Esophagus (tissue), 2 donors: ENCODE data around the gene ATP5PO. TPM values are rescaled to one million over a fixed set of nuclear protein-coding genes. Genes with fewer than 3 reads are reported as not detected.

ENCODE experiments used
- H3K27ac ChIP-seq, 2 donors: one replicate each; pipeline ENCODE4 v1.5.1; 2013; ENCODE audit warnings: low read depth in 2 of 2, mild to moderate bottlenecking in 2 of 2, inconsistent platforms in 1 of 2, low read length in 1 of 2, moderate library complexity in 1 of 2
- H3K27me3 ChIP-seq, 2 donors: one replicate each; pipeline ENCODE4 v1.6.1; 2013; ENCODE audit warnings: low read length in 2 of 2, control low read depth in 1 of 2, mild to moderate bottlenecking in 1 of 2; ENCODE audit not compliant: insufficient read depth in 2 of 2, control insufficient read depth in 1 of 2
- H3K36me3 ChIP-seq, 2 donors: one replicate each; pipeline ENCODE4 v1.6.1; 2013; ENCODE audit warnings: low read length in 1 of 2; ENCODE audit not compliant: control insufficient read depth in 2 of 2, insufficient read depth in 2 of 2
- H3K4me1 ChIP-seq, 2 donors: one replicate each; pipeline ENCODE4 v1.6.1; 2013; ENCODE audit warnings: low read length in 1 of 2; ENCODE audit not compliant: control insufficient read depth in 2 of 2, insufficient read depth in 2 of 2
- H3K4me3 ChIP-seq, 2 donors: one replicate each; pipeline ENCODE4 v1.5.1; 2013; ENCODE audit warnings: low read length in 2 of 2, mild to moderate bottlenecking in 2 of 2, low read depth in 1 of 2, moderate library complexity in 1 of 2
- H3K9me3 ChIP-seq, 2 donors: one replicate each; pipeline ENCODE4 v1.6.1; 2013; ENCODE audit warnings: mild to moderate bottlenecking in 2 of 2, low read depth in 1 of 2, low read length in 1 of 2, moderate library complexity in 1 of 2; ENCODE audit not compliant: control insufficient read depth in 2 of 2, insufficient read depth in 1 of 2
- WGBS, 2 donors: extraction: QIAGEN DNeasy Blood & Tissue Kit; methylation state at CpG; one replicate each; pipeline ENCODE4 v1.1.7; 2013; 5-methylcytosine and 5-hydroxymethylcytosine counted together
- polyA plus RNA-seq, 2 donors: library from polyadenylated mRNA; stranded (reverse); fragments of 200-250 nt; gene quantifications; one replicate each; pipeline ENCODE4 v1.2.3, GENCODE V29; 2013
- donor health status: healthy with polysubstance abuse.
- donor health status: Bipolar disorder and iron deficiency.

ATP5PO gene, protein sequence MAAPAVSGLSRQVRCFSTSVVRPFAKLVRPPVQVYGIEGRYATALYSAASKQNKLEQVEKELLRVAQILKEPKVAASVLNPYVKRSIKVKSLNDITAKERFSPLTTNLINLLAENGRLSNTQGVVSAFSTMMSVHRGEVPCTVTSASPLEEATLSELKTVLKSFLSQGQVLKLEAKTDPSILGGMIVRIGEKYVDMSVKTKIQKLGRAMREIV
- polyA plus RNA-seq = 100 to 1,000 TPM; 246 to 329 TPM

DNA sequence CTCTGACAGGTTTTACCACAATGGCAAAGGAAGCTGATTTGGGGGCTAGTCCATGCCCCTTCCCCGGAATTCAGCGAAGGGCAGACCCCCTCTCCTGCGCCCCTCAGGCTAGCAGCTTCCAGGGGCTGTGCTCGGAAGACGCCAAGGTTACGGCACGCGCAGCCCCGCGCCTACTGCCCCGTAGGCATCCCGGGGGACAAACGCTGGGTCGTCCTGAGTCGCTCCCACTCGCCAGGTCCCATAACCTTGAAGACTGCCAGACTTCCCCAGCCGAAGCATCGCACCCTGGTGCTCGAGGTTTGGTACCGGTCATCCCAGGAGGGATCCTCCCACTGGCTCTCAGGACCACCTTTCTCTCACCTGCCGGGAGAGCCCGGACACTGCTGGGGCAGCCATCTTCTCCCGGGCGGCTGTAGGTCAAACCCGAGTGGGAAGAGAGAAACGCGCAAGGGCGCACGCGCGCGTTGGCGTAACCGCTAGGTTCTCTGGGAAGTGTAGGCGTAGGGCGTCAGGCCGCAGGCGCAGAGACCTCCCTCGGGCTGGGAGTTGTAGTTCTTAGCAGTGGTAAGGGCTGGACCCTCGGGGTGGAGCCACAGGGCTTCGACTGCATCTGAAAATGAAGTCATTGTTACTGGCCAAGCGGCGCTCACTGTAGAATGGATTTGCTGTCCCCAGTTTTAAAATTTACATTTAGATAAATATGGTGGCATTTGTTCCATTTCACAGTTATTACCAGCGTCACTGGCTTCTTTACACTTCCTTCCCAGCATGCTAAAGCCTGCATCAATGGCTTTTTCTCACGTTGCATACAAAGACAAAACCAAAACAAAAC is at the start of gene ATP5PO:
ATP5PO (minus strand) TSS at position 437 of the 832 bp plus-strand sequence; CDS start at position 396, 41 bp downstream.
- Histone ChIP-seq H3K9me3 (no peaks in the 10 kb centered on the region), H3K4me1 (no peaks in the 10 kb centered on the region), H3K27ac (peak within 1 kb of the TSS; percentile 68 to 87), H3K27me3 (no peaks in the 10 kb centered on the region), H3K4me3 (peak within 1 kb of the TSS; percentile 93 to 98), H3K36me3 (peaks cover under 1 to 2% of the 10 kb centered on the region in 2 donors)
- 1% methylated on average over 45 of the region's 45 CpGs for WGBS, 2 donors

DNA sequence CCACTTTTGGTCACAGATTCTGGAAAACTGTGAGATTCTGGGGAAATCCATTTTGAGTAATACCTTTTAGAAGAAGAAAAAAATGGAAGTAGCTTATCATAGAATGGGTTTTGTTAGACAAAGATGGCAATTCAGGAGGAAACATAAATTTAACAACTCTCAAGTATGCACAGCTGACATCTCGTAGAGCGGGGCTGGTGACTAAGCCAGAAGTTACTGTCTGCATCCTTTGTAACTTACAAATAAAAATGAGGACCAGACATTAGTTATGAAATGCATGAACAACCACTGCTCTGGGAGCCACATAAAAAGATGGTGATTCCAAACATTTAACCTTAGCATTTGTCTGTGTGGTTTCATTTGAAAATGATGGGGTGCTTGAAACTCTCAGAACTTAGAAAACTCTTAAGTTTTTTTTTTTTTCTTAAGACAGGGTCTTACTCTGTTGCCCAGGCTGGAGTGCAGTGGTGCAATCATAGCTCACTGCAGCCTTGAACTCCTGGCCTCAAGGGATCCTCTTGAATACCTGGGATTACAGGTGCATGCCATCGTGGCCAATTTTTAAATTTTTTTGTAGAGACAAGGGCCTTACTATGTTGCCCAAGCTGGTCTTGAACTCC is 49.2 kb upstream of the ATP5PO start:
- Histone ChIP-seq H3K9me3 (no peaks in the 10 kb centered on the region), H3K27me3 (no peaks in the 10 kb centered on the region), H3K27ac (no peak overlapping the region), H3K4me3 (no peak overlapping the region), H3K36me3 (no peaks in the 10 kb centered on the region), H3K4me1 (no peaks in the 10 kb centered on the region)
- 92 to 93% methylated on average over 3 of the region's 3 CpGs for whole genome bisulfite sequencing, 2 donors

DNA sequence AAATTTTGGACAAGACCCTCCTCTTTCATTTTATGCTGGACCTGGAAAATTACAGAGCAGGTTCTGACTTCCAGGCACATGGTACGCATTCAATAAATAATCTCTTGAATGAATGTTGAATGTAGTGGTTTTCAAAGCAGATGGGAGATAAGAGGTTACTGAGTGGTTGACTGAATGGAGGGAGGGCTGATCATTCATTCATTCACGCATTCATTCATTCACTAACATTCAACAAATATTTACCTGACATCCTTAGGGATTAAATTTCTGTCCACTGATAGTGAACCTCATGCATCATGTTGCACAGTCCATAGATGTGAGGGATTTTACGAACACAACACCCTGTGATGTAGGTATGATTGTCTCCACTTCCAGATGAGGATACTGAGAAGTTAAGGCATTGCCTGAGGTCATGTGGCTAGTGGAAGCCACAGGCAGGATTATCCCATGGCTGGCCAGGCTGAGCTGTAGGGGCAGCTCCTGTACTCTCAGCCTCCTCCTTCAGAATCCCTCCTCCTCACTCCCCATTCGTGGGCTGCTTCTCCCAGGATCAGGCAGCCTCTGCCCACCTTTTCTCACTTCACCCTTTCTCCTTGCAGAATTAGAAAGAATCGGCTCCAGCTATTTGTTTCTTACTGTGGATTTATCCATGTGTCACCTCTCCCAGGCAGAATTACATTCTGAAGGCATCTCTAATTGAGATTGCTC is 48.4 kb upstream of the ATP5PO start:
- no peaks in the 10 kb centered on the region for H3K36me3 ChIP-seq
- no peak overlapping the region for H3K27ac ChIP-seq
- no peaks in the 10 kb centered on the region for H3K4me1 ChIP-seq
- WGBS, 2 donors = 84 to 85% methylated on average over 5 of the region's 5 CpGs
- no peak overlapping the region for H3K4me3 ChIP-seq
- no peaks in the 10 kb centered on the region for H3K9me3 ChIP-seq
- H3K27me3 ChIP-seq = no peaks in the 10 kb centered on the region

DNA sequence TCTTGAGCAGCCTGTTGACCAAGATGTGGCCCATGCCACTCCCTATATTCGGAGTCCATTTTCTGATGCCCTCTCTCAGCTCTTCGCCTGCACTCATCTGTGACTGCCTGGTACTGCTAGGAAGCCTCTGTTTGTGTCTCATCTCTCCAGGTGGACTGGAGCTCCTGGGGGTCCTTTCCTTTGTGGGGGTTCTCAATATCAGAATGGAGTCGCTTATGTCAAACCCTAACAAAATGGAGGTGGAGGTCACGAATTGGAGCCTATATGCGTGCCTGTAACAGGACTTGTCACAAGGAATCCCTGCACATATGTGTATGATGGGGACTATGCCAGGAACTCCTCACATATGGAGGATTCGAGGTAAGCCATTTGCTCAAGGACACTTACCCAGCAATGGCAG is 46.7 kb upstream of the ATP5PO start:
- no peaks in the 10 kb centered on the region for H3K36me3 ChIP-seq
- H3K4me3 ChIP-seq = no peak overlapping the region
- no peaks in the 10 kb centered on the region for H3K4me1 ChIP-seq
- H3K27ac ChIP-seq = no peak overlapping the region
- no peaks in the 10 kb centered on the region for H3K9me3 ChIP-seq
- WGBS, 2 donors = 98% methylated on average over 6 of the region's 6 CpGs
- H3K27me3 ChIP-seq = no peaks in the 10 kb centered on the region

DNA sequence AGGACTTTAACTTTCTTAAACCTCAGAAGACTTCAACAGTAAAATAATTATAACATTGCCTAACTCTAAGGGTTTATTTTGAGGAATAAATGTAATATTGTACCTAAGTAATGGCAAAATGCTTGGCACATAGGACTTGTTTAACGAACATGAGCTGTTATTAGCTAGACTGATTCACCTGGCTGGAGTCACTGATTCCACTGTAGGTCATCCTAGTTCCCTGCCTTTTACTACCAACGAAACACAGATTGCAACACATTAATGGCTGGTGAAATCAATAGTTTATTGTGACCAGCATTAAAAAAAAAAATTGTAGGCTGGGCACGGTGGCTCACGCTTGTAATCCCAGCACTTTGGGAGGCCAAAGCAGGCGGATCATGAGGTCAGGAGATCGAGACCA is 45.5 kb upstream of the ATP5PO start:
- Histone ChIP-seq H3K27ac (no peak overlapping the region), H3K4me1 (no peaks in the 10 kb centered on the region), H3K27me3 (no peaks in the 10 kb centered on the region), H3K4me3 (no peak overlapping the region), H3K36me3 (no peaks in the 10 kb centered on the region), H3K9me3 (no peaks in the 10 kb centered on the region)
- 73 to 94% methylated on average over 6 of the region's 6 CpGs for WGBS, 2 donors

DNA sequence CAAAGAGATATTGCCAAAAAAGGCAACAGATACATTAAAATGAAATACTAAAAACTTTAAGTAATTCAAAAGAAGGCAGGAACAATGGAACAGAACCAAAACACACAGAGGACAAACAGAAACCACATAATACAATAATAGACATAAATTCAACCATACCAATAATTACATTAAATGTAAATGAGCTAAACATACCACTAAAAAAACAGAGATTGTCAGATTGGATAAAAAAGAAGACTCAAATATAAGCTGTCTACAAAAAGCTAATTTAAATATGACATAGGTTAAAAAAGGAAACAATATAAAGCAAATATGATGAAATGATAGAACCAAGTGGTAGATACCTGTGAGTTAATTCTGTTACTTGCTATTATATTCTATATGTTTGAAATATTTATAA is 44.1 kb upstream of the ATP5PO start:
- H3K4me3 ChIP-seq = no peak overlapping the region
- no peaks in the 10 kb centered on the region for H3K36me3 ChIP-seq
- H3K4me1 ChIP-seq = no peaks in the 10 kb centered on the region
- H3K27me3 ChIP-seq = no peaks in the 10 kb centered on the region
- no peak overlapping the region for H3K27ac ChIP-seq
- no peaks in the 10 kb centered on the region for H3K9me3 ChIP-seq

DNA sequence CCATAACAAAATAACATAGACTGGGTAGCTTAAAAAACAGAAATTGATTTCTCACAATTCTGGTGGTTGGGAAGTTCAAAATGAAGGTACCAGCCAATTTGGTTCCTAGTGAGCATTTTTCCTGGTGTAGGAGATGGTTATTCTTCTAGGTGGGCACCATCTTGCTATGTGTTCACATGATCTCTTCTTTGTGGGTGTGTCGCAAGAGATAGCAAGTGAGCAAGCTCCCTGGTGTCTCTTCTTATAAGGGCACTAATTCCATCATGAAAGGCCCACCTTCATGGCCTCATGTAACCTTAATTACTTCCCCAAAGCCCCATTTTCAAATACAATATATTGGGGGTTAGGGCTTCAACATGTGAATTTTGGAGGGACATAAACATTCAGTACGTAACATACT is 38.8 kb upstream of the ATP5PO start:
- 88 to 96% methylated on average over 2 of the region's 2 CpGs for WGBS, 2 donors
- Histone ChIP-seq H3K27ac (no peak overlapping the region), H3K4me1 (no peaks in the 10 kb centered on the region)

DNA sequence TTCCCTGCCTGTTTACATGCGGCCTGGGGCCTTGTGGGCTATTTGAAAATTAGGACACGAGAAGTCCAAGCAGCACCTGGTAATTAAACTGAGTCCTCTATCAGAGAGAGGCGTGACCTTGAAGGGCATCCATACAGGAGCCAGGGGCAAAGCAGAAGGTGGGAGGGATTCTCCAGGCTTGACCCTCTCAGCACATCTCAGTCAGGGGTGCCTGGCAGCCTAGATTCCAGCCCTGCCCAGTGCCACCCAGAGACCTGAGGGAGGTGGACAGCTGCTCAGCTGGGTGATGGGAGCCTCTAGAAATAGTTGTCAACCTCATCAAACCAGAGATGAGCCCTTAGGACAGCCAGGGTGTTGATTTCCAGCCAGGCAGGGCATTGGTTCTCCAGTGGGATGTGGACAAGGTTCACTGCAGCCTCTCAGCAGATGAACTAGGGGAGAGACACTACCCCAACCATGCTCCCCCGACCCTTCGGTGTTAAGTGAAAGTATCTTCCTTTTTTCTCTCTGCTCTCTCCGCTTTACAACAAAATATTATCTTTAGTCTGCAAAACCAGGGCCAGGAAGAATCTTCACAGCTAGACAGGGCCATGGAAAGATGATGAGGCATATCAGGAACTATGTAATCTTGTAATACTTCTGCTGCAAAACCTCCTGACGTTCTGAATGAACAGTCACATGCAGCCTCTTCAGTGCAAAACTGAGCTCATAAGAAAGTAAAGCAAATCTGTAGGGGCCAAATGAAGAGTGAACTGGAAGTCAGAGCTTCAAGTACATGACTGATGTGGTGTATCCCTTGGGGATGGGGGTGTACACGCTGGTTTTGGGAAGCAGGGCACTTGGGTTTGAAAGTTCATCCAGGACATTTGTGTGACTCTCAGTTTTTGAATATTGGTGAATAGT is 35.9 kb upstream of the ATP5PO start:
- Histone ChIP-seq H3K27ac (peak overlapping the region; percentile 9), H3K4me1 (peaks cover 5 to 6% of the 10 kb centered on the region in 2 donors), H3K36me3 (no peaks in the 10 kb centered on the region), H3K4me3 (no peak overlapping the region), H3K9me3 (no peaks in the 10 kb centered on the region), H3K27me3 (no peaks in the 10 kb centered on the region)
- WGBS, 2 donors = 83 to 87% methylated on average over 8 of the region's 8 CpGs

More for the DNA sequence above, 38.8 kb upstream of the ATP5PO start:
- no peaks in the 10 kb centered on the region for H3K9me3 ChIP-seq
- no peaks in the 10 kb centered on the region for H3K27me3 ChIP-seq
- no peak overlapping the region for H3K4me3 ChIP-seq
- H3K36me3 ChIP-seq = no peaks in the 10 kb centered on the region
